ENCODE measurements around the gene CCR5AS.

Gene CCR5AS

DNA sequence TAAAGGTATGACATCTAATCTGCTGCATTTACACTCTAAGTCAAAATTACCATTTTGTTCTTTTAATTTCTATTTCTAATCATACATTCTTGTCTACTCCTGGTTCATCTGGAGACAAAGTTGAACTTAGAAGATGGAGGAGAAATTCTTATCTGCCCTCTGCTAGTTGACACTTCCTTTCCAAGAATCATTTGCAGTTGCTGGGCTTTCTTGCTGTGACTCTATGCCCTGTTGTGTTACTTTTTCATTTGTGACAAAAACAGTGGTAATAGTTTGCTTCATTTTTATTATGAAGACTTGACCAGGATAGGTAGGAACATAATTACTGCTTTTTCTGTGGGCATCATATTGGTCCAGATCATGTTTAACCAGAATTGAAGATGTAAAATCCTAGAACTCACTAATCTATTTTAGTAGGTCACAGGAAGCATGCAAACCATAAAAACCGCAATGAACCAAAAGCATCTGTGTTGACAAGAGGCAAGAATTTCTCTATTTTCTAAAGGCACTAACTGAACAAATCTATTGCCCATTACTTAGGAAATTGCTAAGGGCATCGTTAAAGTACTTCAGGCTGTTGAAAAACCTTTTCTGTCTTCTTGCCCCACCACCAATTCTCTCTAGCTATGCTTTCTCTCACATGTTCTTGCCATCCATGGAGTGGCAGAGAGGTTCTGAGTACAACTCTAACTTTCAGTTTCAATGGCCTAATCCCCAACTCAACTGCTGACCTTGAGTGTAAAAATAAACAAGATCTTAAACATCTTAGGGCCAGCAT lies 57.2 kb downstream of the CCR5AS start:
- H3K4me3 Mint-ChIP-seq (ENCODE audit: unreplicated experiment), result no peak overlapping the region
- H3K27me3 Mint-ChIP-seq (ENCODE audit: unreplicated experiment), result no peaks in the 10 kb centered on the region
- no peaks in the 10 kb centered on the region for H3K9me3 Mint-ChIP-seq (ENCODE audit: unreplicated experiment)

GRCh38 chr3:46348823-46349482 lies 57.9 kb downstream of the CCR5AS start:
- no peak for DNase-seq (ENCODE audit: low spot score)
- Mint-ChIP-seq H3K4me1 (ENCODE audit: unreplicated experiment) (peaks cover under 1% of the 10 kb centered on the region), H3K9me3 (ENCODE audit: unreplicated experiment) (no peaks in the 10 kb centered on the region), H3K27me3 (ENCODE audit: unreplicated experiment) (no peaks in the 10 kb centered on the region), H3K4me3 (ENCODE audit: unreplicated experiment) (no peak overlapping the region), H3K27ac (ENCODE audit: unreplicated experiment) (no peak overlapping the region), H3K36me3 (ENCODE audit: low read depth, unreplicated experiment) (no peaks in the 10 kb centered on the region)
- TF ChIP-seq CTCF (IDR thresholded peaks at IDR 0.05; ENCODE audit: unreplicated experiment), result no peak

More for the DNA sequence above, 57.2 kb downstream of the CCR5AS start:
- no peak for TF ChIP-seq CTCF (IDR thresholded peaks at IDR 0.05; ENCODE audit: unreplicated experiment)
- DNase-seq (ENCODE audit: low spot score), result no peak
- Mint-ChIP-seq H3K4me1 (ENCODE audit: unreplicated experiment) (peaks cover 2% of the 10 kb centered on the region), H3K27ac (ENCODE audit: unreplicated experiment) (no peak overlapping the region), H3K36me3 (ENCODE audit: low read depth, unreplicated experiment) (no peaks in the 10 kb centered on the region)

- no peaks in the 10 kb centered on the region for H3K27me3 Mint-ChIP-seq (ENCODE audit: unreplicated experiment)
- H3K4me3 Mint-ChIP-seq (ENCODE audit: unreplicated experiment), result no peak overlapping the region
- H3K9me3 Mint-ChIP-seq (ENCODE audit: unreplicated experiment), result peaks cover 7% of the 10 kb centered on the region
- no peak for TF ChIP-seq CTCF (IDR thresholded peaks at IDR 0.05; ENCODE audit: unreplicated experiment)
- H3K36me3 Mint-ChIP-seq (ENCODE audit: low read depth, unreplicated experiment), result no peaks in the 10 kb centered on the region
- no peaks in the 10 kb centered on the region for H3K4me1 Mint-ChIP-seq (ENCODE audit: unreplicated experiment)
- no peak overlapping the region for H3K27ac Mint-ChIP-seq (ENCODE audit: unreplicated experiment)
- DNase-seq (ENCODE audit: low spot score), result no peak
Observed at GRCh38 chr3:46344476-46344875, 62.4 kb downstream of the CCR5AS start.

- Mint-ChIP-seq H3K27me3 (ENCODE audit: unreplicated experiment) (no peaks in the 10 kb centered on the region), H3K4me1 (ENCODE audit: unreplicated experiment) (peaks cover under 1% of the 10 kb centered on the region), H3K4me3 (ENCODE audit: unreplicated experiment) (no peak overlapping the region), H3K27ac (ENCODE audit: unreplicated experiment) (no peak overlapping the region), H3K36me3 (ENCODE audit: low read depth, unreplicated experiment) (peaks cover 9% of the 10 kb centered on the region), H3K9me3 (ENCODE audit: unreplicated experiment) (peaks cover 19% of the 10 kb centered on the region)
- no peak for TF ChIP-seq CTCF (IDR thresholded peaks at IDR 0.05; ENCODE audit: unreplicated experiment)
- DNase-seq (ENCODE audit: low spot score), result no peak
Observed at GRCh38 chr3:46338840-46339239, 68.0 kb downstream of the CCR5AS start.

GRCh38 chr3:46337911-46338310 lies 69.0 kb downstream of the CCR5AS start:
- Mint-ChIP-seq H3K9me3 (ENCODE audit: unreplicated experiment) (peaks cover 19% of the 10 kb centered on the region), H3K27me3 (ENCODE audit: unreplicated experiment) (peaks cover 3% of the 10 kb centered on the region), H3K27ac (ENCODE audit: unreplicated experiment) (no peak overlapping the region), H3K36me3 (ENCODE audit: low read depth, unreplicated experiment) (peaks cover 9% of the 10 kb centered on the region), H3K4me1 (ENCODE audit: unreplicated experiment) (peaks cover 8% of the 10 kb centered on the region), H3K4me3 (ENCODE audit: unreplicated experiment) (no peak overlapping the region)
- no peak for TF ChIP-seq CTCF (IDR thresholded peaks at IDR 0.05; ENCODE audit: unreplicated experiment)
- DNase-seq (ENCODE audit: low spot score), result no peak
